Retinal pigment epithelial cell (primary cell): ENCODE results near the gene FAM217A.
"Not testable (repeated sequence)": the region's sequence is repeated elsewhere in the genome, so short reads cannot be mapped to it uniquely, and the experiment has no call there.

Experiments
- DNase-seq: peaks from one replicate; pipeline ENCODE4 v3.0.0-alpha.2; 2010; ENCODE audit warnings: low read depth
- H3K4me3 ChIP-seq: 2 replicates; pipeline ENCODE4 v1.5.1; 2011; ENCODE audit warnings: mild to moderate bottlenecking, low read length, control low read depth, moderate library complexity
- CTCF ChIP-seq: conservative IDR thresholded peaks from 2 replicates; pipeline ENCODE4 v1.5.1; 2011; ENCODE audit warnings: low read depth, low read length, control low read depth, inconsistent platforms

FAM217A gene

GRCh38 chr6:4103929-4104328, 25.0 kb upstream of the FAM217A start:
- no peak overlapping the region for H3K4me3 ChIP-seq
- DNase-seq, result no peak
- TF ChIP-seq CTCF, result no peak

DNA sequence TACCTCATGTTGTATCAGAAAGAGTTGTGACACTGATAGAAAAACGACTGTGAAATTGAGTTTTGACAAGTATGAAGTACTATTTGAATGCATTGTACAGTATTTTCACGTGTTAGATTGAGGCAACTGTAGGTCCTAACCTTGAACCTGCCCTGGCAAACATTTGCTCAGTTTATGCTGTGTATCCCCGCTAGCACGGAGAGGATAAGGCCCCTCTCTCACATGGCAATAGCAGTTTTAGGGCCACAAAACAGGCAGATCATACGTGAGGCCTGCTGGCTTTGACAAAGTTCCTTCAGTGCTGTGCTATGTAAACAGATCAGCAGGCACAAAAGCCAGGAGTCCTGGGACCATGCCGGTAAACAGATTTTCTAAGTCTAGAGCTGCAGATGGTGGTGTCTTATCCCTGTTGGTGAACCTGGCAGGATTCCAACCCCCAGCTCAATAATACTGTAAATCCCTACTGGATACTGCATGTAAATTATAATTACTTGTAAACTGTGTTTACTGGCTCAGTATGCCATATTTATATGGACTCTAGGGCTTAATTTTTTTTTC, 23.8 kb upstream of the FAM217A start:
- TF ChIP-seq CTCF, result no peak
- peak; percentile 43 for DNase-seq
- no peak overlapping the region for H3K4me3 ChIP-seq

- no peak for DNase-seq
- no peak for TF ChIP-seq CTCF
- no peak overlapping the region for H3K4me3 ChIP-seq
Observed at GRCh38 chr6:4101298-4101697, 22.4 kb upstream of the FAM217A start.

- no peak for TF ChIP-seq CTCF
- H3K4me3 ChIP-seq, result no peak overlapping the region
- DNase-seq, result no peak
Observed at GRCh38 chr6:4100655-4101054, 21.7 kb upstream of the FAM217A start.

- no peak for DNase-seq
- no peak overlapping the region for H3K4me3 ChIP-seq
- TF ChIP-seq CTCF, result no peak
Observed at GRCh38 chr6:4093288-4093687, 14.4 kb upstream of the FAM217A start.

DNA sequence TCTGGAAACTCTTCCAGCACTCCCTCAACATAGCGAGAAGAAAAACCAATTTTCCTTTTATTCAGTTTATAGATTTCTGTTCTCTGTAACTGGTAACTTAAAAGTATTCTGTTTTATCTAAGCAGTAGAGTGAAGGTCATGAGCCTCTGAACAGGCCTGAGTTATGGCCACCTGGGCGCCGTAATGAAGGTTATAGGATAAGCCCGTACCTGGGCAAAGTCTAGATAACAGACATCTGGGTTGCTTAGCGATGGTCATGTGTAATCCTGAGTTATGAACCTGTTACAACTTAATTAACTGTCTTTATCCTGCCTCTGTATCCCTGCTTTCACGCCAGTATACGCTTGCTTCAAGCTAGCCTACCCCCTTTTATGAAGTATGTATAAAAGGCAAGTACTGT, 13.0 kb upstream of the FAM217A start:
- TF ChIP-seq CTCF, result no peak
- DNase-seq, result no peak
- no peak overlapping the region for H3K4me3 ChIP-seq

DNA sequence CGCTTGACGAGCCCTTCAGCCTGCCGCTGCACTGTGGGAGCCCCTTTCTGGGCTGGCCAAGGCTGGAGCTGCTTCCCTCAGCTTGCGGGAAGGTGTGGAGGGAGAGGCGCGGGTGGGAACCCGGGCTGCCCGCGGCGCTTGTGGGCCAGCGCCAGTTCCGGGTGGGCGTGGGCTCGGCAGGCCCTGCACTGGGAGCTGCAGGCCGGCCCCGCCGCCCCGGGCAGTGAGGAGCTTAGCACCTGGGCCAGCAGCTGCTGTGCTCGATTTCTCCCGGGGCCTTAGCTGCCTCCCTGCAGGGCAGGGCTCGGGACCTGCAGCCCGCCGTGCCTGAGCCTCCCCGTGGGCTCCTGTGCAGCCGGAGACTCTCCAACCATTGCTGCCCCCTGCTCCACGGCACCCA, 11.1 kb upstream of the FAM217A start:
- not testable (repeated sequence) for H3K4me3 ChIP-seq

DNA sequence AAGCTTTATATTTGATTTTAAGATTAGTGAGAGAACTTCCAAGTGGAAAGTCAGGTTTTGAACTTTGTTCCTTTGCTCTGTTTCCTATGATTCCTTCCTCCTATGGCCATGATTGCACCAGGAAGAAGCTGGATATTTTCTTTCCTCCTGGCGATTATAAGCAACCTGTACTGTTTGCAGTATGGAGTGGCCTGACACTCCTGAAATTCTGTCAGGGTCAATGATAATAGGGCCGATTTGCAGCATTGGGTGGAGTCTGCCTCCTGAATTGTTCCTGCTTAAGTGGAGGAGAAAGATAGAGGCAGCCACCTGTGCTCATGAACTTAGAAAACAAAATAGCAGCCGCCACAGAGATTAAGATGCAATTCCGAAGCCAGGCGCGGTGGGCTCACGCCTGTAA, 9.8 kb upstream of the FAM217A start:
- no peak for DNase-seq
- no peak overlapping the region for H3K4me3 ChIP-seq
- no peak for TF ChIP-seq CTCF

More for the DNA sequence above, 11.1 kb upstream of the FAM217A start:
- DNase-seq, result not testable (repeated sequence)
